OCI-LY3 (cell line): ENCODE data around the gene ELFN2.

ENCODE experiments used
- CTCF ChIP-seq: fragments of 200-600, 300-600 bp; sonication (generic); IDR thresholded peaks from 2 replicates; pipeline ENCODE4 v1.5.1; 2014; ENCODE audit warnings: antibody characterized with exemption, low read length, low read depth
- EZH2phosphoT487 ChIP-seq: fragments of 200-600 bp; shearing (Covaris generic); IDR thresholded peaks from 2 replicates; pipeline ENCODE4 v1.6.1; 2018; ENCODE audit warnings: antibody characterized with exemption, mixed run types, low read depth

- no peak for TF ChIP-seq CTCF
- TF ChIP-seq EZH2phosphoT487, result no peak
These were observed 60.7 kb downstream of the ELFN2 start for GRCh38 chr22:37366601-37367000.
